Inferior parietal cortex (tissue), 1 donor: ENCODE data around the gene RNASEH2A.
A peak's percentile ranks its signal among the peaks of the same experiment; 100 is the strongest.
"Not testable (repeated sequence)": the region's sequence is repeated elsewhere in the genome, so short reads cannot be mapped to it uniquely, and the experiment has no call there.

Source experiments
- DNase-seq: peaks from one replicate; pipeline ENCODE4 v3.0.0-alpha.2; 2016; ENCODE audit errors: extremely low spot score

RNASEH2A gene

GRCh38 chr19:12793290-12794195 lies 12.8 kb upstream of the RNASEH2A start:
- peak; percentile 93 for DNase-seq

- DNase-seq: no peak
Measured at GRCh38 chr19:12794196-12794941, 12.0 kb upstream of the RNASEH2A start.

- no peak for DNase-seq
Measured at GRCh38 chr19:12794971-12795381, 11.4 kb upstream of the RNASEH2A start.

- DNase-seq: peak; percentile 91
Measured at GRCh38 chr19:12796146-12797071, 10.0 kb upstream of the RNASEH2A start.

- DNase-seq: no peak
Measured at GRCh38 chr19:12797141-12797587, 9.2 kb upstream of the RNASEH2A start.

- not testable (repeated sequence) for DNase-seq
Measured at GRCh38 chr19:12797607-12798006, 8.8 kb upstream of the RNASEH2A start.

GRCh38 chr19:12799742-12800465 lies 6.5 kb upstream of the RNASEH2A start:
- DNase-seq: no peak

- no peak for DNase-seq
Measured at GRCh38 chr19:12800466-12800770, 6.0 kb upstream of the RNASEH2A start.

- DNase-seq: no peak
Measured at GRCh38 chr19:12800923-12801465, 5.4 kb upstream of the RNASEH2A start.

- DNase-seq: peak; percentile 80
Measured at GRCh38 chr19:12801466-12802266, 4.7 kb upstream of the RNASEH2A start, which contains the start of the genes PRDX2 and THSD8. Gene PRDX2 (minus strand): TSS chr19:12801800. CDS start chr19:12801261, 539 bp downstream. Gene THSD8 (plus strand): TSS chr19:12802069. CDS start chr19:12802072, 3 bp downstream.

GRCh38 chr19:12802267-12803106 lies 3.9 kb upstream of the RNASEH2A start:
- DNase-seq: no peak

- DNase-seq: no peak
Measured at GRCh38 chr19:12804051-12804450, 2.3 kb upstream of the RNASEH2A start.

- no peak for DNase-seq
Measured at GRCh38 chr19:12815088-12815487, 8.7 kb downstream of the RNASEH2A start.

- DNase-seq: not testable (repeated sequence)
Measured at GRCh38 chr19:12817188-12817587, 10.8 kb downstream of the RNASEH2A start.

GRCh38 chr19:12817810-12818209 lies 11.4 kb downstream of the RNASEH2A start:
- DNase-seq: not testable (repeated sequence)

- DNase-seq: no peak
Measured at GRCh38 chr19:12821761-12822160, 15.4 kb downstream of the RNASEH2A start.

GRCh38 chr19:12825254-12826131 lies 19.1 kb downstream of the RNASEH2A start:
- no peak for DNase-seq

- no peak for DNase-seq
Measured at GRCh38 chr19:12828494-12828893, 22.1 kb downstream of the RNASEH2A start.
